ENCODE measurements around the gene TYMS.
"Not testable (repeated sequence)": the region's sequence is repeated elsewhere in the genome, so short reads cannot be mapped to it uniquely, and the experiment has no call there.

Gene TYMS

GRCh38 chr18:676736-677135, 19.3 kb downstream of the TYMS start:
- no peak for DNase-seq (ENCODE audit: low read depth in 2 of 3, low spot score in 1 of 3)

GRCh38 chr18:677145-677544, 19.7 kb downstream of the TYMS start:
- DNase-seq (ENCODE audit: low read depth in 2 of 3, low spot score in 1 of 3): no peak

- DNase-seq (ENCODE audit: low read depth in 2 of 3, low spot score in 1 of 3): no peak
These were observed 20.5 kb downstream of the TYMS start for GRCh38 chr18:677951-678381.

GRCh38 chr18:678482-679182, 21.2 kb downstream of the TYMS start:
- no peak for DNase-seq (ENCODE audit: low read depth in 2 of 3, low spot score in 1 of 3)

- DNase-seq (ENCODE audit: low read depth in 2 of 3, low spot score in 1 of 3): no peak
These were observed 22.1 kb downstream of the TYMS start for GRCh38 chr18:679516-679915.

GRCh38 chr18:680392-680791, 22.9 kb downstream of the TYMS start:
- no peak for DNase-seq (ENCODE audit: low read depth in 2 of 3, low spot score in 1 of 3)

GRCh38 chr18:681985-682384, 24.5 kb downstream of the TYMS start:
- peak; percentile 15 to 24 (median 19) for DNase-seq (ENCODE audit: low read depth in 2 of 3, low spot score in 1 of 3)

- not testable (repeated sequence) for DNase-seq (ENCODE audit: low read depth in 2 of 3, low spot score in 1 of 3)
These were observed 25.0 kb downstream of the TYMS start for GRCh38 chr18:682416-682815.

GRCh38 chr18:682833-683232, 25.4 kb downstream of the TYMS start:
- DNase-seq (ENCODE audit: low read depth in 2 of 3, low spot score in 1 of 3): no peak

GRCh38 chr18:683531-683930, 26.1 kb downstream of the TYMS start:
- no peak for DNase-seq (ENCODE audit: low read depth in 2 of 3, low spot score in 1 of 3)

- DNase-seq (ENCODE audit: low read depth in 2 of 3, low spot score in 1 of 3): no peak
These were observed 28.0 kb downstream of the TYMS start for GRCh38 chr18:685438-685837.

- no peak for DNase-seq (ENCODE audit: low read depth in 2 of 3, low spot score in 1 of 3)
These were observed 29.1 kb downstream of the TYMS start for GRCh38 chr18:686339-687111.

GRCh38 chr18:688323-688722, 30.9 kb downstream of the TYMS start:
- DNase-seq (ENCODE audit: low read depth in 2 of 3, low spot score in 1 of 3): no peak

- DNase-seq (ENCODE audit: low read depth in 2 of 3, low spot score in 1 of 3): no peak
These were observed 35.4 kb downstream of the TYMS start for GRCh38 chr18:692824-693223.

- DNase-seq (ENCODE audit: low read depth in 2 of 3, low spot score in 1 of 3): no peak
These were observed 36.2 kb downstream of the TYMS start for GRCh38 chr18:693466-694187.

GRCh38 chr18:697012-697411, 39.6 kb downstream of the TYMS start:
- no peak for DNase-seq (ENCODE audit: low read depth in 2 of 3, low spot score in 1 of 3)

- no peak for DNase-seq (ENCODE audit: low read depth in 2 of 3, low spot score in 1 of 3)
These were observed 40.3 kb downstream of the TYMS start for GRCh38 chr18:697800-698199.

- DNase-seq (ENCODE audit: low read depth in 2 of 3, low spot score in 1 of 3): no peak
These were observed 45.9 kb downstream of the TYMS start for GRCh38 chr18:703213-703967.

GRCh38 chr18:706405-706804, 49.0 kb downstream of the TYMS start:
- no peak for DNase-seq (ENCODE audit: low read depth in 2 of 3, low spot score in 1 of 3)

GRCh38 chr18:708096-708495, 50.6 kb downstream of the TYMS start:
- no peak for DNase-seq (ENCODE audit: low read depth in 2 of 3, low spot score in 1 of 3)

- DNase-seq (ENCODE audit: low read depth in 2 of 3, low spot score in 1 of 3): no peak
These were observed 52.3 kb downstream of the TYMS start for GRCh38 chr18:709771-710170.

Measured in stimulated activated CD4-positive, alpha-beta T cell treated with anti-CD3 and anti-CD28 coated beads, Interleukin-12 subunit alpha, Interleukin-12 subunit beta, amount 100 ng/mL, for 48 hours (primary cell).